Fibroblast of peridontal ligament (primary cell): Measurements from ENCODE around the gene KPNA2.
"Not testable (repeated sequence)": the region's sequence is repeated elsewhere in the genome, so short reads cannot be mapped to it uniquely, and the experiment has no call there.

ENCODE experiments used
- DNase-seq: peaks from one replicate; pipeline ENCODE4 v3.0.0-alpha.2; 2010; ENCODE audit errors: extremely low read depth

KPNA2 gene

GRCh38 chr17:68020409-68020756 lies 15.2 kb upstream of the KPNA2 start:
- DNase-seq, result no peak

GRCh38 chr17:68020791-68021190 lies 14.7 kb upstream of the KPNA2 start:
- not testable (repeated sequence) for DNase-seq

- DNase-seq, result no peak
Measured at GRCh38 chr17:68021963-68022362, 13.6 kb upstream of the KPNA2 start.

GRCh38 chr17:68022547-68022946 lies 13.0 kb upstream of the KPNA2 start:
- DNase-seq, result not testable (repeated sequence)

- DNase-seq, result peak; percentile 13
Measured at GRCh38 chr17:68029512-68030215, 5.9 kb upstream of the KPNA2 start.

- peak; percentile 73 for DNase-seq
Measured at GRCh38 chr17:68033636-68034451, 1.7 kb upstream of the KPNA2 start.

GRCh38 chr17:68034452-68034776 lies 1.1 kb upstream of the KPNA2 start:
- DNase-seq, result peak; percentile 18

- DNase-seq, result no peak
Measured at GRCh38 chr17:68035131-68035522, 408 bp upstream of the KPNA2 start.

GRCh38 chr17:68036304-68037147 lies 991 bp downstream of the KPNA2 start:
- peak; percentile 69 for DNase-seq

- DNase-seq, result no peak
Measured at GRCh38 chr17:68047153-68047846, 11.8 kb downstream of the KPNA2 start.

- DNase-seq, result not testable (repeated sequence)
Measured at GRCh38 chr17:68047890-68048542, 12.5 kb downstream of the KPNA2 start.

GRCh38 chr17:68048996-68049395 lies 13.5 kb downstream of the KPNA2 start:
- DNase-seq, result no peak

GRCh38 chr17:68049812-68050437 lies 14.4 kb downstream of the KPNA2 start:
- not testable (repeated sequence) for DNase-seq

- DNase-seq, result not testable (repeated sequence)
Measured at GRCh38 chr17:68051321-68052312, 16.1 kb downstream of the KPNA2 start.

- DNase-seq, result no peak
Measured at GRCh38 chr17:68052810-68053209, 17.3 kb downstream of the KPNA2 start.

- DNase-seq, result peak; percentile 84
Measured at GRCh38 chr17:68053231-68054013, 17.9 kb downstream of the KPNA2 start.

- peak; percentile 73 for DNase-seq
Measured at GRCh38 chr17:68054296-68054900, 18.9 kb downstream of the KPNA2 start.

- DNase-seq, result peak; percentile 56
Measured at GRCh38 chr17:68057531-68057952, 22.0 kb downstream of the KPNA2 start.
